Lower leg skin (tissue), 3 donors: ENCODE data around the gene ENDOD1.

Source experiments
- CTCF ChIP-seq, 3 donors: fragments of 450-650 bp; IDR thresholded peaks; one replicate each; pipeline ENCODE4 v1.5.1; 2016; ENCODE audit warnings: antibody characterized with exemption in 3 of 3, mild to moderate bottlenecking in 3 of 3, moderate library complexity in 2 of 3
- POLR2A ChIP-seq, 2 donors: fragments of 450-650 bp; IDR thresholded peaks; one replicate each; pipeline ENCODE4 v1.6.1; 2016 to 2017; ENCODE audit warnings: antibody characterized with exemption in 2 of 2, mild to moderate bottlenecking in 1 of 2, moderate library complexity in 1 of 2

- no peak for TF ChIP-seq CTCF (IDR thresholded peaks at IDR 0.05)
- TF ChIP-seq POLR2A (IDR thresholded peaks at IDR 0.05), result no peak
Measured at GRCh38 chr11:95123556-95123955, 33.9 kb downstream of the ENDOD1 start.
